Measurements from ENCODE around the gene MPEG1. TPM values are rescaled to one million over a fixed set of nuclear protein-coding genes. Genes with fewer than 3 reads are reported as not detected.

The MPEG1 gene
- total RNA-seq, 1 experiment from 2014 or later: not detected

GRCh38 chr11:59214141-59214893, 1.6 kb upstream of the MPEG1 start:
- Histone ChIP-seq H2AFZ (ENCODE audit: low read length) (no peak overlapping the region), H3K27ac (ENCODE audit: low read length) (no peak overlapping the region), H3K4me2 (ENCODE audit: low read length) (no peak overlapping the region), H3K27me3 (ENCODE audit: low read length) (peaks cover 13% of the 10 kb centered on the region; the same call in 1 of the 2 replicates), H4K20me1 (ENCODE audit: low read length) (no peaks in the 10 kb centered on the region), H3K9ac (ENCODE audit: low read length) (no peak overlapping the region), H3K9me2 (replicated peaks; ENCODE audit: low read length) (no peaks in the 10 kb centered on the region), H3K4me1 (ENCODE audit: insufficient read depth, low read length) (peaks cover 13% of the 10 kb centered on the region; the same call in 1 of the 2 replicates), H3K79me2 (ENCODE audit: low read length) (no peaks in the 10 kb centered on the region), H3K4me3 (ENCODE audit: low read length) (no peak overlapping the region), H3K36me3 (ENCODE audit: low read depth, low read length) (no peaks in the 10 kb centered on the region), H3F3A (ENCODE audit: low read length, unreplicated experiment) (no peaks in the 10 kb centered on the region), H3K9me3 (ENCODE audit: low read length) (no peaks in the 10 kb centered on the region)
- no TSS peak for BruUV-seq (replicated peaks)
- CTCF ChIA-PET: interaction anchor here (0.6 kb wide), 1 partner anchor 11 kb away, joined by 3 read pairs; no protein-coding TSS in a partner anchor
- POLR2A ChIA-PET (ENCODE audit: unreplicated experiment): no interaction called here
- ATAC-seq (no peak), DNase-seq (no peak)
- intact Hi-C loops (cut with micrococcal nuclease): no loop called here
- TF ChIP-seq EZH2 (IDR thresholded peaks at IDR 0.05; ENCODE audit: low read length, unreplicated experiment) (no peak), CTCF (conservative IDR thresholded peaks at IDR 0.05; ENCODE audit: low read depth, low read length) (no peak), EZH2phosphoT487 (IDR thresholded peaks at IDR 0.05; ENCODE audit: borderline replicate concordance, low read length) (no peak)

GRCh38 chr11:59212222-59212621, 505 bp downstream of the MPEG1 start:
- H3K27me3 ChIP-seq (ENCODE audit: low read length): peaks cover 13% of the 10 kb centered on the region; the same call in 1 of the 2 replicates
- peaks cover 10% of the 10 kb centered on the region; the same call in 1 of the 2 replicates for H3K4me1 ChIP-seq (ENCODE audit: insufficient read depth, low read length)
- DNase-seq (no peak), ATAC-seq (no peak)
- intact Hi-C loops (cut with micrococcal nuclease): no loop called here
- H3K9me3 ChIP-seq (ENCODE audit: low read length): no peaks in the 10 kb centered on the region
- no peak overlapping the region for H3K9ac ChIP-seq (ENCODE audit: low read length)
- no peak overlapping the region for H2AFZ ChIP-seq (ENCODE audit: low read length)
- H3K4me3 ChIP-seq (ENCODE audit: low read length): no peak overlapping the region
- no peaks in the 10 kb centered on the region for H3K9me2 ChIP-seq (replicated peaks; ENCODE audit: low read length)
- ChIA-PET POLR2A (ENCODE audit: unreplicated experiment) (no interaction called here), CTCF (no interaction called here)
- H3F3A ChIP-seq (ENCODE audit: low read length, unreplicated experiment): no peaks in the 10 kb centered on the region
- no peaks in the 10 kb centered on the region for H3K36me3 ChIP-seq (ENCODE audit: low read depth, low read length)
- H3K4me2 ChIP-seq (ENCODE audit: low read length): no peak overlapping the region
- H4K20me1 ChIP-seq (ENCODE audit: low read length): no peaks in the 10 kb centered on the region
- no peaks in the 10 kb centered on the region for H3K79me2 ChIP-seq (ENCODE audit: low read length)
- H3K27ac ChIP-seq (ENCODE audit: low read length): no peak overlapping the region
- BruUV-seq (replicated peaks): no TSS peak
- no peak for TF ChIP-seq CTCF (conservative IDR thresholded peaks at IDR 0.05; ENCODE audit: low read depth, low read length)
- TF ChIP-seq EZH2phosphoT487 (IDR thresholded peaks at IDR 0.05; ENCODE audit: borderline replicate concordance, low read length): no peak

GRCh38 chr11:59208956-59209355, 3.8 kb downstream of the MPEG1 start:
- no peak overlapping the region for H3K4me3 ChIP-seq (ENCODE audit: low read length)
- CTCF ChIA-PET: no interaction called here
- TF ChIP-seq EZH2phosphoT487 (IDR thresholded peaks at IDR 0.05; ENCODE audit: borderline replicate concordance, low read length) (no peak), CTCF (conservative IDR thresholded peaks at IDR 0.05; ENCODE audit: low read depth, low read length) (no peak), EZH2 (IDR thresholded peaks at IDR 0.05; ENCODE audit: low read length, unreplicated experiment) (no peak)
- no peaks in the 10 kb centered on the region for H3F3A ChIP-seq (ENCODE audit: low read length, unreplicated experiment)
- no peaks in the 10 kb centered on the region for H3K9me2 ChIP-seq (replicated peaks; ENCODE audit: low read length)
- H4K20me1 ChIP-seq (ENCODE audit: low read length): no peaks in the 10 kb centered on the region
- H3K27ac ChIP-seq (ENCODE audit: low read length): no peak overlapping the region
- no peak for ATAC-seq
- no peaks in the 10 kb centered on the region for H3K79me2 ChIP-seq (ENCODE audit: low read length)
- no peaks in the 10 kb centered on the region for H3K36me3 ChIP-seq (ENCODE audit: low read depth, low read length)
- no peak for DNase-seq
- BruUV-seq (replicated peaks): no TSS peak
- 0 out of 2 replicates have a peak, but pooled peaks cover 4% of the 10 kb centered on the region for H3K4me1 ChIP-seq (ENCODE audit: insufficient read depth, low read length)
- POLR2A ChIA-PET (ENCODE audit: unreplicated experiment): no interaction called here
- no peak overlapping the region for H3K9ac ChIP-seq (ENCODE audit: low read length)
- H2AFZ ChIP-seq (ENCODE audit: low read length): no peak overlapping the region
- intact Hi-C loops (cut with micrococcal nuclease): loop anchor here (1.0 to 2.0 kb wide), 2 partner anchors 38 to 76 kb away; no protein-coding TSS in a partner anchor
- no peak overlapping the region for H3K4me2 ChIP-seq (ENCODE audit: low read length)
- no peaks in the 10 kb centered on the region for H3K9me3 ChIP-seq (ENCODE audit: low read length)
- peaks cover 13% of the 10 kb centered on the region; the same call in 1 of the 2 replicates for H3K27me3 ChIP-seq (ENCODE audit: low read length)

Data from PC-3 (cell line).